NCI-H82 treated with DMSO at 0.1 percent for 48 hours (cell line): ENCODE results near the gene PHLPP2.
A peak's percentile ranks its signal among the peaks of the same experiment; 100 is the strongest.
"Not testable (repeated sequence)": the region's sequence is repeated elsewhere in the genome, so short reads cannot be mapped to it uniquely, and the experiment has no call there.

Experiments
- DNase-seq: peaks from one replicate; lab custom pipeline; 2025; ENCODE audit not compliant: unreplicated experiment; lab: John Stamatoyannopoulos, UW

Gene PHLPP2

GRCh38 chr16:71723537-71724319 is 773 bp downstream of the PHLPP2 start:
- DNase-seq: peak; percentile 28

DNA sequence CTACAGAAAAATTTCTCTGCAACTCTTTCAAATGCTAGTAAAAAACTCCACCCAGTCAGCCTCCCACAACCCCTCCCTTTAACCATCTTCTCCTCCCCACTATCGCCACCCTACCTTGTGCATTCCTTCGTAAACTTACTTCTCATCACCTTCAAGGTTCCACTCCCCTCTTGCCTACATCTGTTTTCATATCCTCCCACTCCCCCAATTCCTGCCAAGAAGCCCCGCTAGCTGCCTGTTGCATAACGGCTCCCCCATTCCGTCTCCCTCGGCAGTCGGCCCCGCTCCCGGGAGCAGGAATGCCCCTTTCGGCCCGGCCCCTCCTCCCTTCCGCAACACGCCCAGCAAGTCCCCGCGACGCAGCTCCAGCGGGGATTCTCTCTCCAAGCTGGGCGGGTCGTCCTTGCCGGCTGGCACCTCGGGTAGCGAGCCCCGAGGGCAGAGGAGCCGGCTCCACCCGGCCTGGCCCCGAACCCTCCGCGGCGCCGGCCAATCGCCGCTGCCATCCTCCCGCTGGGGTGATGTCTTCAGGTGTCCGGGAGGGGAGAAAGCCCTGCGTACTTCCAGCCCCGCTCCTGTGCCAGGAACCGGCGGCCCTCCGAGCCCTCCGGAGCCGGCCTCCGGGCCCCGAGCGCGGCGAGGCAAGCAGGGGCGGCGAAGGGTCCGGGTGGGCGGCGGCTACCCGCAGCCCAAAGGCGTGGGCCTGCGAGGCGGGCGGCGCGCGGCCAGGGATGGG is 1.5 kb downstream of the PHLPP2 start:
- DNase-seq: peak; percentile 7

GRCh38 chr16:71721066-71721740 is 3.3 kb downstream of the PHLPP2 start:
- DNase-seq: no peak

DNA sequence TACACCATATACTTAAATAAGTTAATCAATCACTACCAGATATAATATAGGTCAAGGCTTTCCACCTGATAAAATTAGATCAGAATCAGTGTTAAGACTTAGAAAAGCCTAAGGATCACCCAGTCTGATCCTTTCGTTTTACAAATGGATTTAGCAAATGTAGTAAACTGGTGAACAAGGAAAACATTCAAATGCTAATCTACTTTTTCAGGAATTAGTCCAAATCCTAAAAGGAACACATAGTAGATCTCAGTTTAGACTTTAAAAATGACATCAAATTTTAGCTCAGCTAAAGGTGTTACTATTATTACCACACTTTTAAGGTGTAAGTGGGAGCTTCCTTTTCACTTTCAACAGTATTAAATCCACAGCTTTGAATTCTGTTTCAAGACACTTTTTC is 12.0 kb downstream of the PHLPP2 start:
- DNase-seq: no peak

- no peak for DNase-seq
Observed at GRCh38 chr16:71711789-71712188, 12.7 kb downstream of the PHLPP2 start.

DNA sequence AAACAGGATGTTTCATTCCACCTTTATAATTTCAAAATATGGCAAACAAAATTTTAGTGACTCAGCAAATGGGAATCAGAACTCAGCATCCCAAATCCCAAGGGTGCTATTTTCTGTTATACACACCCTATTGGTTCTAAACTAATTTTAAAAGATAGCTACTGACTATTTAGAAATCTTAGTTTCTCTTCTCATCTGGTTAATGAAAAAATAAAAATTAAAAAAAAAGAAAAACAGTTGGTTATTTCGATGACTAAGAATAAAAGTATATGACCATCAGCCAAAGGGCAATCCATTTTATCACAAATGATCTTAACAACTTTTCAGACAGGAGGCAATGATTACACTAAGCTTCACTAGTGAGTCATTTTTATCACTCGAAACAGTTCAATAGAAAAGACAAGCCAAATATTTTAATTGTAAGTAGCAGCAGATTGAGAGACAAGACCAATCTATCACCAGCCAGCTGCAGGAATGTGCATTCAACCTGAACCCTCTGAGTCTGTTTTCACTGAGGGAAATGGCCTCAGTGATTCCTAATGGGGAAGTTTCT is 15.2 kb downstream of the PHLPP2 start:
- DNase-seq: no peak

DNA sequence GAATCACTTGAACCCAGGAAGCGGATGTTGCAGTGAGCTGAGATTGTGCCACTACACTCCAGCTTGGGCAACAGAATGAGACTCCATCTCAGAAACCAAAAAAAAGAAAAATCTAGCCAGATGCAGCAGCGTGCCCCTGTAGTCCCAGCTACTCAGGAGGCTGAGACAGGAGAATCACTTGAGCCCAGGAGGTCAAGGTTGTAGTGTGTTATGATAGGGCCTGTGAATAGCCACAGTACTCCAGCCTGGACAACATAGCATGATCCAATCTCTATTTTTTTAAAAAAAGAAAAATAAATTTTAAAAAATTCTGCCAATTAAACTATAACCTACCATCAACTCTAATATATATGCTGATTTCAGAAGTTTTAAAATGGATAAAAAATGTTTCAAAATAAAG is 15.8 kb downstream of the PHLPP2 start:
- DNase-seq: no peak

GRCh38 chr16:71707199-71707598 is 17.3 kb downstream of the PHLPP2 start:
- no peak for DNase-seq

DNA sequence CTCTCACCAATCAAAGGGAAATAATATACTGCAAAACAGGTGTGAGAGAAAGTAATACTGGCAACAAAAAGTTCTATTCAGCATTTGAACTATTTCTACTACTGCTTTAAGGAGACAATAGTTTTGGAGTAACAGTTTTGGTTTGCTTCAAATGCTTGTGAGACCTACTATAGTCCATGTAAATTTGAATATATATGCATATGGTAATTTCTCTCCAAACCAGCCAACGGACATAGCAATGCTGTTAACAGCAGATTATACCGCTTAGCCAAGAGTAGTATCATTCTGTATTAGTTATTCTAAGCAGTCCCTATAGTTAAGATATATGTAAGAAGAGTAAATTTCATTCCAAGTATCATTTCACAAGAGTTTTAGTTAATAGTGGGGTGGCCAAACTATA is 18.5 kb downstream of the PHLPP2 start:
- no peak for DNase-seq

DNA sequence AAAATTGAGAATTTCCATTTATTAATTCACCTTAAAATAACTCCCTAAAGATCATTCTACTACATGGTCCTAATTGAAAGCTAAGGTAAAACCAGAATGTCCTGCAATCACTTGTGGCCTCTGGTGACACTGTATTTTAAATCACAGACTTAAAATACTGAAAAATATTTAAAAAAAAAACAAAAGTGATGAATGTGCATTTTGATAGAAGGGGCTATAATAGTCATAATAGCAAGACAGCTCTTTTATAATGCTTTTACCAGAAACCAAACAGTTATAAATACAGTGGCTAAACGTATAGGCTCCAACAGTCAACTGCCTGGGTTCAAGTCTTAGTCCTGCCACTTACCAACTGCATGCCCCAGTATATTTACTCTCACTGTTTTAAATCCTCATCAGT is 21.2 kb downstream of the PHLPP2 start:
- no peak for DNase-seq

DNA sequence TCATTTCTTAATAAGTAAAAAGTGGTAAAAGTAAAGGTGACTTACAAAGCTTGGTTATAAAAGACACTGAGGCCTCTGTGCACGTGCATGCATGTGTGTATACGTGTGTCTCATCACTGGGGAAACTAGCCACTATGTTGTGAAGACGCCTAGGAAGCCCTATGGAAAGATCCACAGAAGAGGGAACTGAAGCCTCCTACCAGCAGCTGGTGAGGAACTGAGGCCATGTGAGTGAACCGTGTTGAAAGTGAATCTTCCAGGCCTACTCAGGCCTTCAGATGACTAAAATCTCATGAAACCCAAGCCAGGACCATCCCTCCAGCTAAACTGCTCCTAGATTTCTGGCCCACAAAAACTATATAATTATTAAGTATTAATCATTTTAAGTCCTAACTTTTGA is 23.7 kb downstream of the PHLPP2 start:
- no peak for DNase-seq

DNA sequence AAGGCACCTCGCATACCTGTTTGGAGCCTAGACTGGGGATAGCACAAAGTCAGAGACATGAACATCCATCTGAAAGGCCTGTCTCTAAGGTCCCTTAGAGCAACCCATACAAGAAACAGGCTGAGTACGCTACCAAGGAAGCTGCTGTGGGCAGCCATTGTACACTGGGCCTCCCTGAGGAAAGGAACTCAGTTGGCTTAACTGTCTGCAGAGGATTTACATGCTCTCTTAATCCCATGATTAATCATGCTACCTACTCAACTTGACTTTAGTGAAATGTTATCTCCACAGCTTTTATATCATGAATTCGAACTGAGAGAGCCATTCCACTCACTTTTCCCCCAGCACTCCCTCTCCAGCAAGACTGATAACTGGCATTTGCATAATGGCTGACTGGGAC is 26.0 kb downstream of the PHLPP2 start:
- DNase-seq: peak; percentile 31

- DNase-seq: no peak
Observed at GRCh38 chr16:71693164-71693563, 31.3 kb downstream of the PHLPP2 start.

GRCh38 chr16:71689901-71690300 is 34.6 kb downstream of the PHLPP2 start:
- DNase-seq: no peak

GRCh38 chr16:71687861-71688260 is 36.6 kb downstream of the PHLPP2 start:
- DNase-seq: no peak

- not testable (repeated sequence) for DNase-seq
Observed at GRCh38 chr16:71684280-71684679, 40.2 kb downstream of the PHLPP2 start.

GRCh38 chr16:71681360-71681759 is 43.1 kb downstream of the PHLPP2 start:
- DNase-seq: no peak

- DNase-seq: no peak
Observed at GRCh38 chr16:71676236-71676635, 48.3 kb downstream of the PHLPP2 start.

- DNase-seq: no peak
Observed at GRCh38 chr16:71675380-71675779, 49.1 kb downstream of the PHLPP2 start.

DNA sequence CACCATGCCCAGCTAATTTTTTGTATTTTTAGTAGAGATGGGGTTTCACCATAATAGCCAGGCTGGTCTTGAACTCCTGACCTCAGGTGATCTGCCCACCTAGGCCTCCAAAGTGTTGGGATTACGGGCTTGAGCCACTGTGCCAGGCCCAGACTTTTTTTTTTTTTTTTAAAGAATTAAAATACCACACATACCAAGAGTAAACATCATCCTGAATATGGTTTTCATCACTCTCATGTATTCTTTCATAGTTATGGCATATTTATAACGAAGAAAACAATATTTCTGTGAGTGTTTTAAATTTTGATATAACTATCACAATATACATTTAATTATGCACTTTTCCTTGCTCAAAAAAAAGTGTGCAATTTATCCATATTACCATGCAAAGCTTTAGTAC is 50.3 kb downstream of the PHLPP2 start:
- no peak for DNase-seq

- no peak for DNase-seq
Observed at GRCh38 chr16:71673582-71673973, 50.9 kb downstream of the PHLPP2 start.
